ENCODE results near the gene LRRC27.

LRRC27 gene

DNA sequence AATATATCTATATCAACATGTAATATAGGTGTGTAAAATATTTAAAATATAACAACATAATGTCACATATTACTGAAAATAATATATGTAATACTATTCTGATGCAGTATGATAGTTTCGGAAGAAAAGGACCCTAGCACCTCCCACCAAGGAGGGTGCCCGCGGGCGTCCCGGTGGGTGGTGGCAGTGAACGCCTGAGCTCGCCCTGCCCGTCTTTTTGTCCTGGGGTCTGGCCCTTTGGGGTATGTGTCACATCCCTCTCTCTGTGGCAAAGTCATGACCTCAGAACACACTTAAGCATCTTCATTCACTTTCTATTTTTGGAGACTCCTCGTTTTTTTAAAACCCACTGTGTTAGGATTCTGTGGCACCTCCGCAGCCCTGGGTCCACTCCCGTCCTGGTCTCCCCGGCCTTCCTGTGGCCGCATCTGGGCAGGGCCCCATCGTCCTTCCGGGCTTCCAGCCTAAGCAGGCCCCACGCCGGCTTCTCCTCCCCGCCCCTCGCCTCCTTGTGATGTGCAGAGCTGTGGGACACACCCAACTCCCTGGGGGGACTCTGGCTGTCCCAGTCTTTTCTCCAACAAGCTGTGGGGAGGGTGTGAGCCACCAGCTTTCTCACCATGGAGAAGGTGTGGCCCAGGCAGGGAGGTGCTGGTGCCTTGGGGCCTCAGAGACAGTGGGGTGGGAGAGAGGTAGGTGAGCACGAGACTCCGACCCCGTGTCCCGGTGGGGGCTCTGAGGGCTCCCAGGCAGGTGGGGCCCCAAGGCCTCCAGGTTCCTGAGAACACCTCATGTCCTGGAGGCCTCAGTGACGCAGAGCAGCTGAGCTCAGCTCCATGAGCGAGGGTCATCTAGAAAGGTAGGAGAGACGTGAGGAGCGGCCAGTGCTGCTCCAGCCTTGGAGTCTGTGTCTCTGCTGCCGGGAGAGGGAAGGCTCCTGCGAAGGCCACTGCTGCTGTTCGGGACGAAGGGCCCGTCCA lies 81.5 kb downstream of the LRRC27 start:
- DNase-seq (ENCODE audit: low read depth in 2 of 2): no peak

GRCh38 chr10:132414402-132415016 lies 82.5 kb downstream of the LRRC27 start:
- no peak for DNase-seq (ENCODE audit: low read depth in 2 of 2)

GRCh38 chr10:132415255-132415654 lies 83.3 kb downstream of the LRRC27 start:
- DNase-seq (ENCODE audit: low read depth in 2 of 2): no peak

GRCh38 chr10:132415956-132416355 lies 84.0 kb downstream of the LRRC27 start:
- DNase-seq (ENCODE audit: low read depth in 2 of 2): no peak

DNA sequence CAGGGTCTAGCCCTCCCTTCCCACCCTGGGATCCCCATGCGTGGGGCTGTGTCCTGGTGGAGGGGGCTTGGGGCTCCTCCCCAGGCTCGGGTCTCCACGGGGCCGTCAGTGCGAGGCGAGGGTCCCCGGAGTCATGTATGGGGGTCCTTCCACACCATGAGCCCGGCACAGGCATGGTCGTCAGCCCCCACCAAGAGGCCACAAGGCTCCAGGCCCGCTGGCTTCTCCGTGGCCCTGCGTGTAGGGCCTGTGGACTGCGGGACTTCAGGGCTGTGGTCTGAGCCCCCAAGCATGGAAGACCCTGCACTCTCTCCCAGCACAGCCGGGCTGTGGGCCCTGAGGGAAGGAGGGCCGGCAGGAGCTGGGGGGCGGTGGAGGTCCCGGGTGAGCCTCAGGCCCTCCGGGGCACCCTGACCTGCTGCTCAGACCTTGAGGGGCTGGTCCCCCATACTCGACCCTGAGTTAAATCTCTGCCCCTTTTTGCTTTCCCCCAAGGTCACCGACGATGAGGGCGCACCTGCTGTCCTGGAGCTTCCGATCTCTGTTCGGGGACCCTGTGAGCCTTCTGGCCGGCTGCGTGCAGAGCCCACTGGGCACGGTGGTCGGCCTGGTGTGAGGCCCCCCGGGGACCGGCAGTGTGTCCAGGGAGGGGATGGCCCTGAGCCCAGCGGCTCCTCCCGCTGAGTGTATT lies 84.7 kb downstream of the LRRC27 start:
- DNase-seq (ENCODE audit: low read depth in 2 of 2): no peak

DNA sequence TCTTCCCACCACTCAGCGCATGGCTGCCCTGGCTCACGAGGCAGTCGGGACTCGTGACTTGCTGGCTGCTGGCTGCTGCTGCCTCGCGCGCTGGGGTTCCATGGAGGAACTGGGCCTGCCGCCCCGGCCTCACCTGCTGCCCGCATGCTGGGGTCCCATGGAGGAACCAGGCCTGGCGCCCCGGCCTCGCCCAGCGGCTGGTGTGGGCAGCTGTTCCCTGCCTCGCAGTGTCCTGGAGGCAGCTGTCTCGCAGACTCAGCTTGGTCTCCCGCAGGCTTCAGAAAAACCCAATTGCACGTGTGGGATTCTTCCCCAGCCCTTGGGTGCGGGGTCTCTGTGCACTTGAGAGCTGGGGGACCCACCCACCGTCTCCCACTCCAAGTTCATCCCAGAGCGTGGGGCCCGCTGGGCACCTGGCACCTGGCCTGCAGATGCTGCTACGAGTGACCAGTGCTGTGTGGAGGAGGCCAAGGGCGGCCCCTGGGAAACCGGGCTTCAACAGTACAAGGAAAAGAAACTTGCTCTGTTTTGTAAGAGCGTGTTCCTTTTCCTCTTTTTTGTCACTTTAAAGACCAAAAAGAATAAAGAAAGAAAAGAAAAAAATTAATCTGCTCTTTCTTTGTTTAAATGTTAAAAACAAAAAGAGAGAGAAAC lies 85.4 kb downstream of the LRRC27 start:
- no peak for DNase-seq (ENCODE audit: low read depth in 2 of 2)

DNA sequence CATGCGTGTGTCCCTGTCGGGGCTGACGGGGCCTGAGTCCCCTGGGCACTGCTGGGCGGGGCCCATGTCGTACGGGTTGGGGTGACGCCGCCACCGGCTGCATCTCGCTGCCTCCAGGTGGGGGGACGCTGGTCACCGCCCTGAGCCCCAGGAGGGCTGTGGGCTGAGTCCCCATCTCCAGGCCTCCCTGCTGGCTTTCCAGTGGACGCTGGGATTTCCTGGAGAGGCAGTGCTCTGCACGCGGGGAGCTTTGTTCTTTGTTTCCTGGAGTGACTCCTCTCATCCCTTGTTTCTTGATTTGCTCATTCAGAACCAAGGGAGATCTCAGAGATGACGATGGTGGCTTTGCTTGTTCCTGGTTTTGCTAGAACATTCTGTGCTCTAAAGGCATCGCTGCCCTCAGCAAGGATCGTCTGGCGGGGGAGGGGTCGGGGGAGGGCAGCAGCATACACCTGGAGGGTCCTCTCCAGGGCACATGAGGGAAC lies 86.0 kb downstream of the LRRC27 start:
- DNase-seq (ENCODE audit: low read depth in 2 of 2): no peak

DNA sequence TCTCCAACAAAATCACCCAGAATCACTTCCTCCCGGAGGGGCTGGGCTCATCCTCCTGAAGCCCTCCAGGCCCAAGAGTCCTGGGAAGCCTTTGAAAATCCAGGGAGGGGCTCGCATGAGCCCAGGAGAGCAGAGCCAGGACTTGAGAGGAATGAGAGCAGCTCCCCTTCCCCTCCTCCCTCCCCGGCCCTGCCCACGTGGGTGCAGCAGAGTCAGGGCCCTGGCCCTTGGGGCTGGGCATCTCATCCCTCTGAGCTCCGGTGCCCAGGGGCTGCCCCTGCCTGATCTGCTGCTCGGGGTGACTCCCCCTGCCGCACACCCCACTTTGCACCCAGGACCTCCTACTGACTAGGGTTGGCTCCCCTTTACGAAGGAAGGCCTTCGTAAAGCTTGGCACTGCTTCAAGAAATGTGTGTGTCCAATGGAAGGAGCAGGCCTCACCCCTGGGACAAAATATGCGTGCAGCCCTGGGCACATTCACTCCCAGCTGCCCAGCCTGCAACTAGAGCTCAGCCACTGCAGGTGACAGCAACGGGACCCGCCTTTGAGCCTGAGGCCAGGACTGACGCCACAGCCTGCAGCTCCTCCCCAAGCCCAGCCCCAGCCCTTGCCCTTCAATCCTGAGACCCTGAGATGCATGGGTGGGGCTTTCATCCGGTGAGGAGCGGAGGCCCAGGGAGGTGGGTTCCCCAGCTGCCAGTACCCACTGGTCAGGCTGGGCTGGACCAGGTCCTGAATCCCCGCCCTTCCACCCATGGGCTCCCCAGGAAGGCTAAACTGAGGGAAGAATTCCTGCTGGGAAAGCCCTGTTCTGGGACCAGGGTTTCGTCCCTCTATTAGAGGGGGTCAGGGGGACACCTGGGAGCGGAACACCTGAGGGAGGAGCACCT lies 86.8 kb downstream of the LRRC27 start:
- no peak for DNase-seq (ENCODE audit: low read depth in 2 of 2)

DNA sequence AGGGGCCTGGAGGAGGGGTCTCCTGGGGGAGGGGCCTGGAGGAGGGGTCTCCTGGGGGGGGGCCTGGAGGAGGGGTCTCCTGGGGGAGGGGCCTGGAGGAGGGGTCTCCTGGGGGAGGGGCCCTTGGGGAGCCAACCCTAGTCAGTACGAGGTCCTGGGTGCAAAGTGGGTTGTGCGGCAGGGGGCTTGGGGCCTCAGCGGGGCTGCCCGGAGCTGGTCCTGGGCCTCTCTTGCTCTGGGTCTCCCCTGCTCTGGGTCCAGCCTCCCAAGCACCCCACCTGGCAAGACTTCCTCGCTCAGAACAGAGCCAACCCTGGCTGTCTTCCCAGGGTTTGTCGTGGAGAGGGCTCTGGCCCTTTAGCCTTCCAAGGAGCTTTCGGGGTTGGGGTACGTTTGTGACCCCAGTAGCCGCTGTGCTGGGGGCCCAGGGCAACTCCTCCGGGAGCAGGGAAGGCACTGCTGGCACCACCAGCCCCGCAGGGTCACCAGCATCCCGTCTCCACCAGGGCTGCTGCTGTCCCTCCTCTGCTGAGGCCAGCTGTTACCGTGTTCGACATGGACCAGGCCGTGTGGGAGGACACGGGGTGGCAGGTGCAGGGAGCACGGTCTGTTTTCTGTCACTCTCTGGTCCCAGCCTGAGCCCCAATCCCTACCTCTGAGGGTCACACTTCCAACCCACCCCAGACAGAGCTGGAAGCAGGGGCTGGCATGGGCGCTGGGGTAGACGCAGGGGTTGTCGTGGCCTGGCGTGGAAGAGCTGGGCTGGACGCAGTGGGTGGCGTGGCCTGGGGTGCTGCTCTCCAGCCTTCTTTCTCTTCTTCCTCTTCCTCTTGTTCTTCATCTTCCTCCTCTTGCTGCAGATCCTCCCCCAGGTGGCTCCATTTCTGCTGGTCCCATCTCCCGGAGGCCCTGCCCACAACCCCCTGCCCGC lies 87.8 kb downstream of the LRRC27 start:
- no peak for DNase-seq (ENCODE audit: low read depth in 2 of 2)

GRCh38 chr10:132420469-132420980 lies 88.5 kb downstream of the LRRC27 start:
- DNase-seq (ENCODE audit: low read depth in 2 of 2): no peak

DNA sequence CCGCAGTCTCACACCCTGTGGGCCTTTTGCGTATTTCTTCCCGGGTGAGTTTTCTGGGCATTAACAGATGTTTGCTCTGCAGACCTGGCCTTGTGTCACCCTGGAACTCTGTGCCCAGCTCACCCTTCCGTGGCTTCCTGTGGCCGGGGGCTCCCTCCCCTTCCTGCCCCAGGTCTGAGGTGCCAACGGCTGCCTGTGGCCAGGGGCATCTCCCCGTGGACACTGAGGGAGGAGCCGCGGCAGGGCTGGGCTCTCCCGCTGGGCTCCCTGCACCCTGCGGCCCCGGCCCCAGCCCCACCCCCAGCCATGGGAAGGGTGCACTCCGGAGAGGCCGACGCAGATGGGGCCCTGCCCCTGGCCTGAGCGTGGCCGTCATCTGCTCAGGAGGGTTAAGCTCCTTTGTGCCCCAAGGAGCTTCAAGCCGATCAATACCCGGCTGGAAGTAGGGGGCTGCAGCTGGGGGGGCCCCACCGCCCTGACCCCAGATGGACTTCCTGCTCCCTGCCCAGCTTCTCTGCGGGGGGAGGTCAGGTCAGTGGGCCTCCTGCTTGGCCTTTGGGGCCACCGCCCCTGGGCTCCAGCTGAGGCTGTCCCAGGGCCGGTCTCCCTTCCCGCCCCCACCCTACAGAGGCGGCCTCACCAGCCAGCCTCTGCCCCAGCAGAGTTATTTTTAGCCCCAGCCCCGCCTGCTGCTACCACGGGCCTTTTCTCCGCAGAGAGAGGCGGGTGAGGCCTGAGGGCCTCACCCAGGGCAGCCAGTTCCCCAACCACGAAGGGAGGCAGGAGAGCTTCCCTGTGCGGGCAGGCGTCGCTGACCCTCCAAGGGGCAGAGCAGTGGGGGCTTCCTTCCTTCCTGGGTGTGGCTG lies 89.2 kb downstream of the LRRC27 start:
- DNase-seq (ENCODE audit: low read depth in 2 of 2): no peak

DNA sequence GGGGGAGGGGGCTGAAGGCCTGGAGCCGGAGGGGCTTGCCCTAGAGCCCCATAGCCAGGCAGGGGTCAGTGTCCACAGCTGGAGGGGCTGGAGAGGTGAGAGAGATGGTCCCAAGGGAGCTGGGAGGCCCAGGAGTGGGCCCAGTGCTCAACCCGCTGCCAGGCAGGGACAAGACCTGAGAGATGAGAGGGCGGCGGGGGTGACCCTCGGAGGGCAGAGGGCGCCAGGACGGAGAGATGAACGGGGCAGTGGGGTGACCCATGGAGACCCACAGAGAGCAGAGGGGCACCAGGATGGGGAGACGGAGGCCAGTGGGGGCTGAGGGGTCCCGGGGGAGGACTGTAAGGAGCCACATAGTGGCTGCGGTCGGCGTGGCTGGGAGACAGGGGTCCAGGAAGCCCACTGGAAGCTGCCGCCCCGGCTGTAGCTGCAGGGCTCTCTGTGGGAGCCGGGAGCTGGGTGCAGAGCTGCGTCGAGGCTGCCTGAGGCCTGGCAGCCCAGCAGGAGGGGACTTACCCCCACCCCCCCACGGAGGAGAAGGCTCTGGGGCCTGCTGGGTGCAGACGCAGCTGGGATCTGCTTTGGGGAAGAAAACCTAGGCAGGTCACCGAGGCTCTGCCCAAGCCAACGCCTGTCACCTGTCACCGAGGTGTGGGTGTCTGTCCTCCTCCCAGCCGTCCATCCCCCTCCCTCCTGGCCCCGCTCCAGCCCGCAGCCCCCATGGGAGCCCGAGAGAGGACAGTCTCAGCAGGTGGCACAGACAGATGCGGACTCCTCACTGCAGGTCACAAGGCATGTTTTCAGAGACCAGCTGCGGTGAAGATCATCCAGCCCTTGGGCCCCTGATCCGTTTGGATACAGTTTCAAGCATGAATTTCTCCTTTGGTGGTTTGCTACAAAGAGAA lies 90.1 kb downstream of the LRRC27 start:
- DNase-seq (ENCODE audit: low read depth in 2 of 2): no peak

- DNase-seq (ENCODE audit: low read depth in 2 of 2): no peak
Observed at GRCh38 chr10:132422903-132423825, 91.2 kb downstream of the LRRC27 start.

DNA sequence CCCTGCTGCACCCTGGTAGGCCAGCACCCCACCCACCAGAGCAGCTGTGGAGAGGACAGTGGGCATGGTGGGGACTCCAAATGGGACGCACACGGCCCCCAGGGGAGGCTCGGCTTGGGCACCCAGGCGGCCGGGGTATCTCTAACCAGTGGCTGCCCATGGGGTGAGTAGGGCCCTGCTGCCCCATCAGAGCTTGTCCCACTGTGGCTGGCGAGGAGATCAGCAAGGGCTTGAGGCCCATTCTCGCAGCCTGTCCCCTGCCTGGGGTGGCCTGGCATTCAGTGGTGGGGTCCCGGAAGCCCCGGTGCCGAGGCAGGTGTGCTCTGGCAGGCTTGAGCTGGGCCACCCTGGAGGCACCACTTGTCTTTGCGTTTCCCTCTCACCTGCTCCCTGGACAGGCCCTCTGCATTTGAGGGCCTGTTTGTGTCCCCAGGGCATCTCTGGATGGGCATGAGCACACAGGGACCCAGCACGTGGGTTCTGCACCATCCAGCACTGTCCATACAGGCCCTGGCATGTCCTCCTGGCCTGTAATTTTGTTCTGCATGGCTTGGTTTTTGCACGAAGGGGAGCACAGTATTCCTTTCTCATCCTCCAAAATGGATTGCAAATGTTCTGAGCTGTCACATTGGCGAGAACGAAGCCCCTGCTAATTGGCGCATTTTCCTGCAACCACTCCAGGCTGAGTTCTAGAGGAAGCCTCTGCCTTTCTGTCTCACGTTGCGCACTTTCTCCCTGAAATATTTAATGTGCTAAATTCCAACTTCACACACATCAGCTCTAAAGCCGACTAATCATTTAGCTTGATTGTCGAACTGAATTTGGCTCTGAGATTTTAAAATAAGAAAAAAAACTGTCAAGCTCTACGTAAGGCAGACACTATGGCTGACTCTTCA lies 92.2 kb downstream of the LRRC27 start:
- no peak for DNase-seq (ENCODE audit: low read depth in 2 of 2)

GRCh38 chr10:132425029-132425756 lies 93.2 kb downstream of the LRRC27 start:
- DNase-seq (ENCODE audit: low read depth in 2 of 2): no peak
